DOHH2 (cell line): ENCODE data around the gene ATP5F1D.

Experiments used
- CTCF ChIP-seq: fragments of 200-600 bp; sonication (generic); IDR thresholded peaks from one replicate; pipeline ENCODE4 v1.5.1; 2014; ENCODE audit warnings: antibody characterized with exemption, mild to moderate bottlenecking, low read depth, low read length; ENCODE audit not compliant: poor library complexity, severe bottlenecking
- EZH2phosphoT487 ChIP-seq: fragments of 200-600 bp; sonication (generic); IDR thresholded peaks from 2 replicates; pipeline ENCODE4 v1.6.1; 2017; ENCODE audit warnings: borderline replicate concordance, mild to moderate bottlenecking, antibody characterized with exemption, low read length, moderate library complexity, mixed read lengths

- TF ChIP-seq CTCF: no peak
- TF ChIP-seq EZH2phosphoT487: no peak
Observed at GRCh38 chr19:1274081-1274851, 32.7 kb downstream of the ATP5F1D start.
